ENCODE data around the gene HRNR.

The HRNR gene

DNA sequence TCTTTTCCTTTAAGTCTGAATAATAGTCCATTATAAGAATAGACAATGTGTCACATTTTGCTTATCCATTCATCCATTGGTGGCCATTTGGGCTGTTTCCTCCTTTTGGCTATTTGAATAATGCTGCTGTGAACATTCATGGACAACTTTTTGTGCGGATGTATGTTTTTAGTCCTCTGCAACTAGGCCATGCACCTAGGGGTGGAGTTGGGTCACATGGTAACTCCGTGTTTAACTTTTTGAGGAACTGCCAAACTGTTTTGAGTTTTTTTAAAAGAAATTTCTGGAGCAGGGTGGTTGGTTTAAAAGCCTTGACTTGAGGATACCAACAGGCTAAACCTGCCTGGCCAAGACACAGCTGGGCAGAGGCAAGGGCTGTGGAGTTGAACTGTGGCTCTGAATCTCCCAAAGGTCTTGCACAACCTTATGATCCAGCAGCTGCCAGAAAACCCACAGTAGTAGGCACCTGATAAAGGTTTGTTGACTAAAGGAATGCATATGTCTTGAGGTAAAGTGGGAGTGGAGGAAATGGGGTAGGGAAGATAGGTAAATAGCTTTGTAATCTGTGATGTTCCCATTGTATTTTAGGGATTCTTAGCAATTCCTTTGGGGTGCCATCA, 59.4 kb downstream of the HRNR start:
- Histone ChIP-seq H3K4me2 (ENCODE audit: low read length) (no peak overlapping the region), H3K9ac (ENCODE audit: low read length) (no peak overlapping the region), H3K4me1 (ENCODE audit: low read length) (peaks cover 23% of the 10 kb centered on the region), H3K79me2 (ENCODE audit: low read length) (no peaks in the 10 kb centered on the region), H3K27ac (ENCODE audit: low read length) (no peak overlapping the region), H3K36me3 (replicated peaks; ENCODE audit: low read depth, low read length) (no peaks in the 10 kb centered on the region), H3K4me3 (ENCODE audit: low read length) (no peak overlapping the region), H3K9me3 (ENCODE audit: insufficient read depth, low read length) (no peaks in the 10 kb centered on the region), H2AFZ (ENCODE audit: low read depth, low read length) (no peak overlapping the region), H3K27me3 (ENCODE audit: low read depth, low read length) (no peaks in the 10 kb centered on the region), H4K20me1 (ENCODE audit: insufficient read depth, low read length) (no peaks in the 10 kb centered on the region)
- TF ChIP-seq, protein P1, sequence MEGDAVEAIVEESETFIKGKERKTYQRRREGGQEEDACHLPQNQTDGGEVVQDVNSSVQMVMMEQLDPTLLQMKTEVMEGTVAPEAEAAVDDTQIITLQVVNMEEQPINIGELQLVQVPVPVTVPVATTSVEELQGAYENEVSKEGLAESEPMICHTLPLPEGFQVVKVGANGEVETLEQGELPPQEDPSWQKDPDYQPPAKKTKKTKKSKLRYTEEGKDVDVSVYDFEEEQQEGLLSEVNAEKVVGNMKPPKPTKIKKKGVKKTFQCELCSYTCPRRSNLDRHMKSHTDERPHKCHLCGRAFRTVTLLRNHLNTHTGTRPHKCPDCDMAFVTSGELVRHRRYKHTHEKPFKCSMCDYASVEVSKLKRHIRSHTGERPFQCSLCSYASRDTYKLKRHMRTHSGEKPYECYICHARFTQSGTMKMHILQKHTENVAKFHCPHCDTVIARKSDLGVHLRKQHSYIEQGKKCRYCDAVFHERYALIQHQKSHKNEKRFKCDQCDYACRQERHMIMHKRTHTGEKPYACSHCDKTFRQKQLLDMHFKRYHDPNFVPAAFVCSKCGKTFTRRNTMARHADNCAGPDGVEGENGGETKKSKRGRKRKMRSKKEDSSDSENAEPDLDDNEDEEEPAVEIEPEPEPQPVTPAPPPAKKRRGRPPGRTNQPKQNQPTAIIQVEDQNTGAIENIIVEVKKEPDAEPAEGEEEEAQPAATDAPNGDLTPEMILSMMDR (IDR thresholded peaks at IDR 0.05; ENCODE audit: low read depth, low read length): no peak
- TF ChIP-seq EZH2phosphoT487 (IDR thresholded peaks at IDR 0.05; ENCODE audit: low read depth): no peak

DNA sequence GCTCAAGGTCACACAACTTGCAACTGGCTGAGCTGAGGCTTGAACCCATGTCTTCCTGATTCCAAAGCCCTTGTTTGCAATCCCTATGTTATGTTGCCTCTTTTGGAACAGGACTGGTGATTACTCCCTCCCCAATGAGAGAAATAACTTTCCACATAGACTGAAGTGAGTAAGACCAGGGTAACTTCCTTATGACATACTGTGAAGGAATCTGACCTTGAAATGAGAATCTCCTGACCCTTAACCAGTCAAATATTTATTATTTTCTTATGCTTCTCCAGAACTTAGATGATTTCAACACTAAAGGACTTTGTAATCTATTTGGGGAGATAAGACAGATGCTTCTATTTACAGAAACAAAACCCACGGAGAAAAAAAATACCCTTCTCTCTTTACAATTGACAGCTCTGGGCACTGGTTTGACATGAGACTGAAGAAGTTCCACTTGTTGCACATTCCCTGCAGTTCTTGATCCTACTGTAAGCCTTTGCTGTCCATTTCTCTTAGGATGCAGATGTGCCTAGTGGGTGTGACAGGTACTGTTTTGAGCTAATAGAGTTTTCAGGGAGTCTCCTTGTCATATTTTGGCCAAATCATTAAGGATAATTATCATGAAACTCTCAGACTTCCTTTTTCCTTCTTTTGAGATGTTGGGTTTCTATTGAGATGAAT, 61.1 kb downstream of the HRNR start:
- no peaks in the 10 kb centered on the region for H3K27me3 ChIP-seq (ENCODE audit: low read depth, low read length)
- no peak overlapping the region for H3K9ac ChIP-seq (ENCODE audit: low read length)
- H3K27ac ChIP-seq (ENCODE audit: low read length): no peak overlapping the region
- H3K4me1 ChIP-seq (ENCODE audit: low read length): peaks cover 16% of the 10 kb centered on the region
- H3K9me3 ChIP-seq (ENCODE audit: insufficient read depth, low read length): no peaks in the 10 kb centered on the region
- H3K36me3 ChIP-seq (replicated peaks; ENCODE audit: low read depth, low read length): no peaks in the 10 kb centered on the region
- H2AFZ ChIP-seq (ENCODE audit: low read depth, low read length): no peak overlapping the region
- no peak for TF ChIP-seq EZH2phosphoT487 (IDR thresholded peaks at IDR 0.05; ENCODE audit: low read depth)
- TF ChIP-seq, protein P1 (IDR thresholded peaks at IDR 0.05; ENCODE audit: low read depth, low read length): no peak
- no peaks in the 10 kb centered on the region for H4K20me1 ChIP-seq (ENCODE audit: insufficient read depth, low read length)
- no peak overlapping the region for H3K4me3 ChIP-seq (ENCODE audit: low read length)
- no peaks in the 10 kb centered on the region for H3K79me2 ChIP-seq (ENCODE audit: low read length)
- H3K4me2 ChIP-seq (ENCODE audit: low read length): no peak overlapping the region
